Lower leg skin (tissue), 4 donors: Measurements from ENCODE around the gene TRANK1. TPM values are rescaled to one million over a fixed set of nuclear protein-coding genes. Genes with fewer than 3 reads are reported as not detected.

Source experiments
- DNase-seq, 2 donors: peaks; one replicate each; pipeline ENCODE4 v3.0.0-alpha.2; 2019; ENCODE audit warnings: low spot score in 2 of 2
- H3K4me3 ChIP-seq: fragments of 200-600 bp; sonication (generic); 2 replicates; pipeline ENCODE4 v1.5.1; 2017; ENCODE audit warnings: mild to moderate bottlenecking, low read depth; ENCODE audit not compliant: poor library complexity, severe bottlenecking
- CTCF ChIP-seq, 3 donors: fragments of 450-650 bp; IDR thresholded peaks; one replicate each; pipeline ENCODE4 v1.5.1; 2016; ENCODE audit warnings: antibody characterized with exemption in 3 of 3, mild to moderate bottlenecking in 3 of 3, moderate library complexity in 2 of 3
- POLR2A ChIP-seq, 2 donors: fragments of 450-650 bp; IDR thresholded peaks; one replicate each; pipeline ENCODE4 v1.6.1; 2016 to 2017; ENCODE audit warnings: antibody characterized with exemption in 2 of 2, mild to moderate bottlenecking in 1 of 2, moderate library complexity in 1 of 2
- WGBS, 2 donors: methylation state at CpG; one replicate each; pipeline ENCODE4 v1.1.5; 2018; 5-methylcytosine and 5-hydroxymethylcytosine counted together
- intact Hi-C: fragments of 100-400 bp; cut with DNase I; formaldehyde crosslinking; loops from one replicate; pipeline ENCODE4 v1.15.0; 2023; ENCODE audit warnings: low total_unique reads
- total RNA-seq, 4 donors: library from RNA; depleted of rRNA; stranded (reverse); fragments of >200 nt; gene quantifications; one replicate each; pipeline ENCODE4 v1.1.0, GENCODE V29; 2016

The TRANK1 gene
- total RNA-seq, 4 donors from 2014 or later = 2.6 to 5.1 (median 3.3) TPM

- intact Hi-C loops = no loop called here
- TF ChIP-seq CTCF (IDR thresholded peaks at IDR 0.05) = no peak
- TF ChIP-seq POLR2A (IDR thresholded peaks at IDR 0.05) = no peak
- 60 to 68% methylated on average over 2 of the region's 2 CpGs for WGBS, 2 donors
These were observed 167.2 kb downstream of the TRANK1 start for GRCh38 chr3:36777424-36778218.

More at GRCh38 chr3:36777424-36778218, 167.2 kb downstream of the TRANK1 start:
- no peak for DNase-seq
- H3K4me3 ChIP-seq = no peak overlapping the region

Other genes with a start within 250 kb of the TRANK1 start
- under 1 TPM in 3 of 4 donors, not detected in 1; 0.07 to 0.38 (median 0.16) TPM for gene DCLK3, start 180.5 kb downstream of the TRANK1 start, total RNA-seq
- gene EPM2AIP1, start 48.1 kb upstream of the TRANK1 start, total RNA-seq = 10 to 100 TPM in 1 of 4 donors, 1 to 10 TPM in 3; 5.4 to 13.4 (median 8.4) TPM
- 10 to 100 TPM; 16.6 to 26.5 (median 20.8) TPM for gene MLH1, start 48.5 kb upstream of the TRANK1 start, total RNA-seq
- gene LRRFIP2, start 229.5 kb upstream of the TRANK1 start, total RNA-seq = 100 to 1,000 TPM in 1 of 4 donors, 10 to 100 TPM in 3; 67.1 to 102 (median 83.1) TPM